HG03442 (cell line): ENCODE data around the gene SRRM3.
"Not testable (repeated sequence)": the region's sequence is repeated elsewhere in the genome, so short reads cannot be mapped to it uniquely, and the experiment has no call there.

Source experiments
- ATAC-seq: cut with Tn5 transposase; IDR thresholded peaks from one replicate; pipeline ENCODE4 v1.9.1; 2021; ENCODE audit warnings: mild to moderate bottlenecking, moderate library complexity; ENCODE audit not compliant: unreplicated experiment

SRRM3 gene

GRCh38 chr7:76311838-76312237 is 110.1 kb downstream of the SRRM3 start:
- not testable (repeated sequence) for ATAC-seq

- ATAC-seq = peak; percentile 27
Observed at GRCh38 chr7:76314042-76314721, 112.5 kb downstream of the SRRM3 start.

GRCh38 chr7:76314740-76315139 is 113.0 kb downstream of the SRRM3 start:
- ATAC-seq = not testable (repeated sequence)

GRCh38 chr7:76315364-76315763 is 113.7 kb downstream of the SRRM3 start:
- no peak for ATAC-seq

GRCh38 chr7:76316984-76317781 is 115.5 kb downstream of the SRRM3 start:
- ATAC-seq = no peak

DNA sequence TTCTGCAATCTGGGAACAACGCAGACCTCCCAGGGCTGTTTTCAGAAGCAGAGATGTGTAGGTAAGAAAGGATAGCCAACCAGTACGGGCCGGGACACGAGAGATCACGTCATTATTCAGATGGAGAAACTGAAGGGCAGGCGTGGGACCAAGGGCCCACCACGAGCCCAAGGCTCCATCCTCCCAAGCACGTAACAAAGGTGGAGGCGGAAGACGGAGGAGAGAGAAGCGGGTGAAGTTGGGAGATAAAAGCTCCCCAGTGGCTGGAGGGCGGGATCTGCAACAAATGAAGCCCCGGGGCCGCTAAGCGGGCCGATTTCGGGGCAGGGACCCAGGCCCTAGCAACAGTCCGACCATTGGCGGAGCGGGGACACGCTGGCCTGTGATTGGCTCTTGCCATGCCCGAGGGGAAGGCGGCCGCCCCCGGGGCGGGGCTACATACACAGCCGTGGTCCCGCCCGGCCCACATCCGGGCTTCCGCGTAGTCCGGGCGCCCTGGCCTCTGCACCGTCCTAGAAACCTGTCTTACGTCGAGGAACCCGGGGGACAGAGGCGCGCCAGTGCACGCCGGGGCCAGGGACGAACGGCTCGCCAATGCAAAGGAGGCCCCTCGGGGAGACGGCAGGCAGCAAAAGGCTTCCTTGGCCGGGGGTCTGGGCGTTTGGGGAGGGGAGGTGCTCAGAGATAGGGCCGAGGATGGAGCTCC is 116.2 kb downstream of the SRRM3 start:
- peak; percentile 82 for ATAC-seq

DNA sequence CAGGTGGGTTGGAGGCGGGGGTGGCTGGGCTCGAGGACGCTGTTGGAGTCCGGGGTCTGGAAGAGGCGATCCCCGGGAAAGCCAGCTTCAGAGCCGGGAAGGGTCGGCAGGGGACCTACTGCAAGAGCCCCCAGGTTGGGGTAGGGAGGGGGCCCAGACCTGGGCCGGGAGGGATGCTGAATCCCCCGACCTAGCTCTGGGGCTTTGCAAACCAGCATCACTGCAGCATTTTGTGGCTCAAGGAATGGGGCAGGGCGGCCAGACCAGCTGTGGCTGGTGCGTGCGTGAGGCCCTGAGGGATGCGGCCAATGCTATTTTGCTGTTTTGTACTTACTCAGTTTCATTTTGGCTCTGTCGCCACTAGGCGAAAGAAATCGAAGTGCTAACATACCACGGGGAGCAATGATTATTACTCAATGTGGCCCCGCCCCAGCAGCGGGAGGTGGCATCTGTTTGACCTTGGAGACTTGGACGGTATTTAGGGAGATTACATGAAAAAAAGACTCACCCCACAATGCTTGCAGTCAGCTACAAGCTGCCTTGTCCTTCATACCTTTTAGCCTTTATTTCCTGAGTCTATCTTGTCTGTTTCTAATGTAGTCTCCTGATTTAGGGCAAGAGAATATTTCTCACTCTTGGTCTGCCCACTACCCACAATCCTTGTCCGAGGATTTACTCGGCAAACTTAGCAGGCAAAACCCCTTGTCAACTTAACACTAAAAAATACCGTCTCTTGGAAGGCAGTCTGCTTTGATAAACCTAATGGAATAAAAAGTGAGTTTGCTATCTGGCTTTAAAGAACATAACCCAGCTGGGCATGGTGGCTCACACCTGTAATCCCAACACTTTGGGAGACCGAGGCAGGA is 117.0 kb downstream of the SRRM3 start:
- ATAC-seq = peak; percentile 43

- ATAC-seq = no peak
Observed at GRCh38 chr7:76325092-76325491, 123.4 kb downstream of the SRRM3 start.

DNA sequence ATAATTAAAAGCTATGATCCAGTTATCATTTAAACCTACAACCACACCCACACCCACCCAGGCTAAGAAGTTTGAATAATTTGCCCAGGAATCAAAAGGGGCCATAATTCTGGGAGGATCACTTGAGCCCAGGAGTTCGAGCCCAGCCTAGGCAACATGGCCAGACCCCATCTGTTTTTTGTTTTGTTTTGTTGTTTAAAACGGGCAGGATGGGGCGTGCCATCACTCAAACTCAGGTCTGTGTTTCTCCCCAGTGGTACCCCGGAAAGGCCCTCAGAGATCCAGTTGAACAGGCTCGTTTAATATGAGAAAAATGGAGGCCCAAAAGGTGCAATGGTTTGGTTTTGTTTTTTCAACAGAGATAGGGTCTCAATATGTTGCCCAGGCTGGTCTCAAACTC is 124.1 kb downstream of the SRRM3 start:
- no peak for ATAC-seq

- no peak for ATAC-seq
Observed at GRCh38 chr7:76326646-76327233, 125.0 kb downstream of the SRRM3 start.

DNA sequence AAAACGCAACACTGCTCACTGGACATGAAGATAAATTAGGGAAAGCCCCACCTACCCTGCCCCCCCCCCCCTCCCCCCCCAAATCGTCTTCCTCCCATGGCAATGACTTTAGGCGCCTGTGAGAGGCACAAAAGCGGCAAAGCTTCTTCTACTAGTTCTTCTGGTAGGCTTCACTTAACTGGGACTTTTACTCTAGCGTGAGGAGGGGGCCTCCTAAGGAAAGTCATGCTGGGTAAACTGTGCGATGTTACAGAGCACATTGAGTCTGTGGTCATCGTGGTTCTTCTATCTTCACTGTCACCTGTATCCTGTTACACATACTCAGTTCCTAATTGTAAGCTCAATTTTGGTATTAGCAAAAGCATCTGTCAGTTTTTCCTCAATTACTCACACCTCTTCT is 125.9 kb downstream of the SRRM3 start:
- no peak for ATAC-seq

- ATAC-seq = no peak
Observed at GRCh38 chr7:76328389-76328788, 126.7 kb downstream of the SRRM3 start.

GRCh38 chr7:76329479-76329878 is 127.8 kb downstream of the SRRM3 start:
- ATAC-seq = no peak

- ATAC-seq = no peak
Observed at GRCh38 chr7:76330261-76330660, 128.6 kb downstream of the SRRM3 start.

DNA sequence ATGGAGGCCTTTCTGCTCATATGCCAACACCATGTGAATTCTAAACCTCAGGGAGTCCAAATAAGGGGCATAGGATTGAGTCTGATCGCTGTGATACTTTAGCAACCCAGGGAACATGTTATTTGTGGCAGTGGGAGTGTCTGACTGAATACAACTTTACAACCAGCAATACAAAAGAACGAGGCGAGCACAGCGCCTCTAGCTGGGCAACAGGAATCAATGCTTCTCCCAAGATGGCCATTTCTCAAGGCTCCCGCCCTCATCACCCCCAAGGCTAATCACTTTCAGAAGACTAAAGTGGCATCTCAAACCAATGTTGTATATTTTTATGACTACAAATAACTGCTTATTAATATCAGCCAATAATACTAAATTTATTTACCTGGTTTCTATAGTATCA is 129.0 kb downstream of the SRRM3 start:
- ATAC-seq = no peak

GRCh38 chr7:76332078-76332477 is 130.4 kb downstream of the SRRM3 start:
- no peak for ATAC-seq

DNA sequence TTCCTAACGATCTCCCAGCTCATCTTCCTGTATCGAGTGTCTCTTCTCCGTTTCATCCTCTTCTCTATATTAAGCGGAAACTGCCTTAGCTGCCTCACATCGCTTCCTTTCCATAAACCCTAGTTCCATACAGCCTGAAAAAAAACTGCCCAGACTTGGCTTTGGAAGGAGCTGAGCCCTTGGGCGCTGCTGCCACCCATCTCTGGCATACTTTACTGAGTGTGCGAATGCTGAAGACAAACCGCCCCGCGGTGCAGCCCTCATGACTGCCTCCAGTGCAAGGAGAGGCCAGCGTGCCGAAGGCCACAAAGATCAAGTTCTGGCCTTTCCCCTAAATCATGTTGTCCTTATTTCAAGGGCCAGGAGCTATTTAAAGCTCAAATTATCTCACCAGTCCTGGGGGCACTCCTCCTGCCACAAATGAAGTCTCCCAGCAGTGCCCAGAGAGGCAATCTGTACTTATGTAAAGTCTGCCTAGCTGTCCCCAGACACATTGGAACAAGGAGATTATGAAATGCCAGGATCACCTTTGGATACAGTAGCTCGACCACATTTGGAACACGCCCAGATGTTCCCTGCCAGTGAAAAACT is 131.9 kb downstream of the SRRM3 start:
- no peak for ATAC-seq

DNA sequence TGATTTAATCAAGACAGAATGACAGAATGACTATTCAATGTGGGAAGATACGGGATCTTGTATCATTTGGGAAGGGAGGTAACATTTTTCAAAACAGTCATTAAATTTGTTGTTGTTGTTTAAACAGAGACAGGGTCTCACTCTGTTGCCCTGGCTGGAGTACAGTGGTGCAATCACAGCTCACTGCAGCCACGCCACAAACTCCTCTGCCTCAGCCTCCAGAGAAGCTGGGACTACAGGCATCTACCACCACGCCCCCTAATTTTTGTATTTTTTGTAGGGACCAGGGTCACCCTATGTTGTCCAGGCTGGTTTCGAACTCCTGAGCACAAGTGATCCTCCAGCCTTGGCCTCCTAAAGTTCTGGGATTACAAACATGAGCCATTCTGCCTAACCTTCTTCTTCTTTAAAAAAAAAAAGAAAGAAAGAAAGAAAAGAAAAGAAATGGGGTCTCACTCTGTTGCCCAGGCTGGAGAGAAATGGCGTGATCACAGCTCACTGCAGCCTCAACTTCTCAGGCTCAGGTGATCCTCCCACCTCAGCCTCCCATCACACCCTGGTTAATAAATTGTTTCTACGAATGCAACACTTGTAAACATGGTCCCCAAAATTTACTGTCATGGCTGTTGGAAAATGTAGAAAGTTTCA is 132.7 kb downstream of the SRRM3 start:
- ATAC-seq = no peak

DNA sequence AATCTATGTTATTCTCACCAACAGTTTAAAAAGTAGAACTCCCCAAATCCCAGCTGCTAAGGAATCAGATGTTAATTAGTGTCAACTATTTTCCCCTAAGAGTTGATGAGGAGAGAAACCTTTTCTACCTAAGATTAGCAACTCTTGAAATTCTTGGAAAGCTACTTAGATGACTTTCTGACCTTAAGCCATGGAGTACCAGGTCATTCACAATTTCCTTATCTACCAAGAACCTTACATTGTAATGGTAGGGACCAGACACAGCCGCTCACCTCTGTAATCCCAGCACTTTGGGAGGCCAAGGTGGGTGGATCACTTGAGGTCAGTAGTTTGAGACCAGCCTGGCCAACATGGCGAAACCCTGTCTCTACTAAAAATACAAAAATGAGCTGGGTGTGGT is 133.7 kb downstream of the SRRM3 start:
- ATAC-seq = not testable (repeated sequence)

DNA sequence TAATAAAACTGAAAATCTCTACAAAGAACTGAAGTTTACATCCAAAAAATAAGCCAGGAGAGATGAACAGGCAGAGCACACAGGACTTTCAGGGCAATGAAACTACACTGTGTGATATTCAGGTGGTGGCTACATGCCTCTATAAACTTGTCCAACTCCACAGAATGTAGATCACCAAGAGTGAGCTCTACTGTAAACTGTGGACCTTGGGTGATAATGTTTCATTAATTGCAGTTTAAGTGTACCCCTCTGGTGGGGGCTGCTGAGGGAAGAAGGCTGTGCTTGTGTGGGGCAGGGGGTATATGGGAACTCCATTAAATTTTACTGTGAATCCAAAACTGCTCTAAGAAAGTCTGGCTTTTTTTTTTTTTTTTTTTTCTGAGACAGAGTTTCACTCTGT is 134.4 kb downstream of the SRRM3 start:
- no peak for ATAC-seq
